Retinal pigment epithelial cell (primary cell): ENCODE results near the gene NEO1.

Experiments used
- DNase-seq: peaks from one replicate; pipeline ENCODE4 v3.0.0-alpha.2; 2010; ENCODE audit warnings: low read depth
- H3K4me3 ChIP-seq: 2 replicates; pipeline ENCODE4 v1.5.1; 2011; ENCODE audit warnings: mild to moderate bottlenecking, low read length, control low read depth, moderate library complexity
- TF ChIP-seq, protein P1 (sequence below): conservative IDR thresholded peaks from 2 replicates; pipeline ENCODE4 v1.5.1; 2011; ENCODE audit warnings: low read depth, low read length, control low read depth, inconsistent platforms

NEO1 gene

DNA sequence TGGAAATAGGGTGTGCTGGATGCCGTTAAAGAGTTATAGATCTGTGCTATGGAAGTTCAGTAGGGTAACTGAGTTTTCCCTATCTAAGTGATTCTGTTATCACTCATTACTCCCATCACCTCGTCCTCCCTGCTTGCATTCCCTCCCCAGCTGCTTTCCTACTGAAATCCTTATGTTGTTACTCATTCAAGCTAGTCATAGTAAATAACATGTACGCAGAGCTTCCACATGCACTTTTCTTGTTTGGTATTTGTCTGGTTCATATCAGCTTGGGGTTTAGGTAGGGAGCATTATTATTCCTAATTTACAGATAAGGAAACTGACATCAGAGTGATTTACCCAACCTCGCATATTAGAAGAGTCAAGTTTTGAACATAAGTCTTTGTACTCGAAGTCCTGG lies 181.4 kb downstream of the NEO1 start:
- no peak for DNase-seq
- TF ChIP-seq, protein P1, sequence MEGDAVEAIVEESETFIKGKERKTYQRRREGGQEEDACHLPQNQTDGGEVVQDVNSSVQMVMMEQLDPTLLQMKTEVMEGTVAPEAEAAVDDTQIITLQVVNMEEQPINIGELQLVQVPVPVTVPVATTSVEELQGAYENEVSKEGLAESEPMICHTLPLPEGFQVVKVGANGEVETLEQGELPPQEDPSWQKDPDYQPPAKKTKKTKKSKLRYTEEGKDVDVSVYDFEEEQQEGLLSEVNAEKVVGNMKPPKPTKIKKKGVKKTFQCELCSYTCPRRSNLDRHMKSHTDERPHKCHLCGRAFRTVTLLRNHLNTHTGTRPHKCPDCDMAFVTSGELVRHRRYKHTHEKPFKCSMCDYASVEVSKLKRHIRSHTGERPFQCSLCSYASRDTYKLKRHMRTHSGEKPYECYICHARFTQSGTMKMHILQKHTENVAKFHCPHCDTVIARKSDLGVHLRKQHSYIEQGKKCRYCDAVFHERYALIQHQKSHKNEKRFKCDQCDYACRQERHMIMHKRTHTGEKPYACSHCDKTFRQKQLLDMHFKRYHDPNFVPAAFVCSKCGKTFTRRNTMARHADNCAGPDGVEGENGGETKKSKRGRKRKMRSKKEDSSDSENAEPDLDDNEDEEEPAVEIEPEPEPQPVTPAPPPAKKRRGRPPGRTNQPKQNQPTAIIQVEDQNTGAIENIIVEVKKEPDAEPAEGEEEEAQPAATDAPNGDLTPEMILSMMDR, result no peak
- H3K4me3 ChIP-seq, result no peak overlapping the region

DNA sequence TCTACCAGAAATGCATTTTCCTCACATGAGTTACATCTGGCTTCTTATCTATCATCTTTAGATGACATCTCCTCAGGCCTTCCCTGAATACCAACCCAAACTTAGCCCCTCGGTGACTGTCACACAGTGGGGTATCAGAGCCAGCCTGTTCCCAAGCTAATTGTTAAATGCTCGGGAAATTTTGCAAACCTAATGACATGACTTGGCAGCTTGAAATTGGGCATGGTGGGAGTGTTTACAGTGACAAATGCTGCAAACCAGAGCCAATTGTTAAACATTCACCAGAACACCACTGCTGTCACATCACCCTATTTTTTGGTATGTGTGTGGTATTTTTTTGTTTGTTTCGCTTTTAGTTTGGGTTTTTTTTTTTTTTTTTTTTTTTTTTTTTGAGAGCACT lies 185.6 kb downstream of the NEO1 start:
- no peak overlapping the region for H3K4me3 ChIP-seq
- no peak for DNase-seq
- TF ChIP-seq, protein P1, result no peak

DNA sequence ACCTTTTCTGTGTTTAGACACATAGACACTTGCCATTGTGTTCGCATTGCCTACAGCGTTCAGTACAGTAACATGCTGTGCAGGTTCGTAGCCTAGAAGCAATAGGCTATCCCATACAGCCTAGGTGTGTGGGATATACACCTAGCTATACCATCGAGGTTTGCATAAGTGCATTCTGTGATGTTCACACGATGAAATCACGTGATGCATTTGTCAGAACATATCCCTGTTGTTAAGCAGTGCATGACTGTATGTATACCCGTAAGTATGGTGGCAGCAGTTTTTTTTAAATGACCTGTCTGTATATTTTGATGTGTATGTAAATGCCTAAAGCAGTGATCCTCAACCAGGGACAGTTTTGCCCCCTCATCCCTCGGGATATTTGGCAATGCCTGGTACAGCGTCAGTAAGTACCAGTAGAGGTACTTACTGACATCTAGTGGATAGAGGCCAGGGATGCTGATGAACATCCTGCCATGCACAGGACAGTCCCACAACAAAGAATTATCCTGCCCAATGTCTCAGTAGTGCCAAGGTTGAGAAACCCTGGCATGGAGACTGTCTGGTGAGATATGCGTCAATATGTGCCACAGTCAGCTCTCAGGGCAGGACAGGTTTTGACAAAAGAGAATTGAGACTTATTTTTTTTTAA lies 187.4 kb downstream of the NEO1 start:
- H3K4me3 ChIP-seq, result no peak overlapping the region
- no peak for DNase-seq

DNA sequence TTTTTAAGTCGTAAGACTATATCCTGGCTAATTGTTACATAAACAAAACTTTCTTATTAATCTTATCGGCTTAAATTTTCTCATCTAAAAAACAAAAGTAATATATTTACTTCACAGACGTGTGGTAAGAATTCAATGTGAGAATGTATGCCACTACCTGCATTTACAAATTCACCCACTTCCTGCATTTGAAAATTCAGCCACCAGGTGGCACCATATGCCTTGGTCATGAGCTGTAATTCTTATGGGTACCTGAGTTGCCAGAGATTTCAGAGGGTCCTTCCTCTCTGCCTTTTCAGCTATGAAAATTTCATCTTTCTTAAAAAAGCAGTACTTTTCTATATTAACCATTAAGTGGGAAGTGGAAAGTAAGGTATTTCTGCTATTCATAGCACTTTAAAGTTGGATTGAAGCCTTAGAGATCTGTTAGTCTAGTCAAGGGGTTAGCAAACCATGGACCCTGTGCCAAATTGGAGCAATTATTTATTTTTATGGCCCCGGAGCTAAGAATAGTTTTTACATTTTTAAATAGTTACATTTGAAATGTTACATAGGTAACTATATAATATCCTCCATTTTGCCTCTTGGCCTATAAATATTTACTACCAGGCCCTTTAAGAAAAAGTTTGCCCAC lies 188.7 kb downstream of the NEO1 start:
- H3K4me3 ChIP-seq, result no peak overlapping the region
- TF ChIP-seq, protein P1, result peak; percentile 93
- peak; percentile 15 for DNase-seq

More for the DNA sequence above, 187.4 kb downstream of the NEO1 start:
- TF ChIP-seq, protein P1, result peak; percentile 24

DNA sequence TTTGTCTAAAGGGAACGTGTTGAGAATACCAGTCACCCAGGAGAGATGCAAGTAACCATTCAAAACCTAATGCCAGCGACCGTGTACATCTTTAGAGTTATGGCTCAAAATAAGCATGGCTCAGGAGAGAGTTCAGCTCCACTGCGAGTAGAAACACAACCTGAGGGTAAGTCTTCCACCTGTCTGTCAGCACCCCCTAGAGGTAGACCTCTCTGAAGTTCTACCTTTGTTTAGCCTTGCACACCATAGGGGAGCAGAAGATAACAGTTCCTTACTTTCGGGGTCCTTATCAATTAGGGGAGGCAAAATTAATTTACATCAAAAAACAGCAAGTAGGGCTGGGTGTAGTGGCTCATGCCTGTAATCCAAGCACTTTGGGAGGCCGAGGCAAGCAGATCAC lies 192.1 kb downstream of the NEO1 start:
- TF ChIP-seq, protein P1, result peak; percentile 30
- no peak for DNase-seq
- no peak overlapping the region for H3K4me3 ChIP-seq

DNA sequence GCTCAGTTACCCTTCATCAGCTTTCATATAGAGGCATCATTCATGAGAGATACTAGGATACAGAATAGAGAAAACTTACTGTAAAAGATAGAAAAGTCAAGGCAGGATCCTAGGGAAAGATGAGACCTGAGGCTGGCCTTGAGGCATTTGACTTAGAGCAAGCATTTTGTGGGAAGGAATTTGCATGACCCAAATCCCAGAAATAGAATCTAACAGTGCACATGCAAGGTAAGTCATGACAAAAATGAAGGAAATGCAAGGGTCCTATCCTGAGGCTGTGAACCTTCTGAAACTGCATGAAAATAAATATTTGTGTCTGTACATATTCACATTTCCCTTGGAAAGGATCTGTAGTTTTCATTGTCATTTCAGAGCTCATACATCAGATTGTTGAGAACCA lies 194.2 kb downstream of the NEO1 start:
- no peak overlapping the region for H3K4me3 ChIP-seq
- TF ChIP-seq, protein P1, result no peak
- no peak for DNase-seq

DNA sequence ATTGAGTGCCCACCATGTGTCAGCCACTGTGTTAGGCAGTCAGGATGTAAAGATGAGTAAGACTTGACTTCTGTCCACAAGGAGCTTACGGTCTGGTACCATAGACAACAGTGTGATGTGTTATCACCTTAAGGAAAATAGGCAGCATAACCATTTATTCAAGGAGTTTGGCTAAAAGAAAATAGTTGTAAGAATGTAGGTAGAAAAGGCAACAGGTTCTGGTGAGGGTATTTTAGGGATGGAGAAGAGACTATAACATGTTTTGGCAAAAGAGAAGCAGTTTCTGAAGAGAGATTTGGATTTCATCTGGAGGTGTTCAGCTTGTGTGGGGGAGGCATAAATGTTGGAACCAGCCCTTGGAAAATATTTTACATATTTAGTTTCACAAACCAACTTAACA lies 194.6 kb downstream of the NEO1 start:
- DNase-seq, result no peak
- TF ChIP-seq, protein P1, result no peak
- no peak overlapping the region for H3K4me3 ChIP-seq
